Astrocyte of the hippocampus (primary cell): Measurements from ENCODE around the gene ANAPC2.

Experiments used
- DNase-seq: peaks from one replicate; pipeline ENCODE4 v3.0.0; 2011; ENCODE audit warnings: low read depth, low spot score

Gene ANAPC2

GRCh38 chr9:137163805-137164204, 24.6 kb downstream of the ANAPC2 start:
- no peak for DNase-seq

GRCh38 chr9:137163365-137163715, 25.0 kb downstream of the ANAPC2 start:
- DNase-seq, result no peak

GRCh38 chr9:137162505-137163364, 25.6 kb downstream of the ANAPC2 start:
- DNase-seq, result no peak

- no peak for DNase-seq
These were observed 26.5 kb downstream of the ANAPC2 start for GRCh38 chr9:137161558-137162486.

GRCh38 chr9:137160716-137161557, 27.4 kb downstream of the ANAPC2 start:
- no peak for DNase-seq

- no peak for DNase-seq
These were observed 28.3 kb downstream of the ANAPC2 start for GRCh38 chr9:137160054-137160425.

- no peak for DNase-seq
These were observed 29.0 kb downstream of the ANAPC2 start for GRCh38 chr9:137159105-137160053.

GRCh38 chr9:137158625-137159024, 29.7 kb downstream of the ANAPC2 start:
- DNase-seq, result no peak

- DNase-seq, result no peak
These were observed 30.5 kb downstream of the ANAPC2 start for GRCh38 chr9:137157618-137158415.

- DNase-seq, result peak; percentile 51
These were observed 31.6 kb downstream of the ANAPC2 start for GRCh38 chr9:137156567-137157375.

- no peak for DNase-seq
These were observed 35.4 kb downstream of the ANAPC2 start for GRCh38 chr9:137152844-137153405.

GRCh38 chr9:137150617-137151457, 37.5 kb downstream of the ANAPC2 start:
- DNase-seq, result no peak

- no peak for DNase-seq
These were observed 38.3 kb downstream of the ANAPC2 start for GRCh38 chr9:137149942-137150616.

GRCh38 chr9:137149363-137149762, 39.0 kb downstream of the ANAPC2 start:
- no peak for DNase-seq

GRCh38 chr9:137148661-137149060, 39.7 kb downstream of the ANAPC2 start:
- no peak for DNase-seq

- no peak for DNase-seq
These were observed 40.1 kb downstream of the ANAPC2 start for GRCh38 chr9:137148242-137148641.

GRCh38 chr9:137147793-137148160, 40.6 kb downstream of the ANAPC2 start:
- DNase-seq, result no peak
